ENCODE measurements around the gene PHF2. TPM values are rescaled to one million over a fixed set of nuclear protein-coding genes. Genes with fewer than 3 reads are reported as not detected.
A peak's percentile ranks its signal among the peaks of the same experiment; 100 is the strongest.

PHF2 gene
- total and polyA plus RNA-seq, 2 of the 8 experiments (the other 6 are each of a cell fraction or from before 2014, with no cell fraction given) = 3.4 to 9.4 TPM

GRCh38 chr9:93590609-93591234 lies 14.3 kb downstream of the PHF2 start:
- no peak overlapping the region for H2AK5ac ChIP-seq (ENCODE audit: low read depth, low read length)
- peaks cover 5 to 8% of the 10 kb centered on the region in 2 experiments for H4K20me1 ChIP-seq (replicated peaks in 1 of 2; ENCODE audit: control insufficient read depth in 1 of 2, insufficient read depth in 2 of 2, low read length in 2 of 2)
- H2BK15ac ChIP-seq (ENCODE audit: low read length) = no peak overlapping the region
- H2BK120ac ChIP-seq (replicated peaks; ENCODE audit: low read depth, low read length) = no peak overlapping the region
- peaks cover 0 to 10% (median 5%) of the 10 kb centered on the region in 4 experiments; a peak in 6 of 7 replicates for H3K4me1 ChIP-seq (replicated peaks in 1 of 4; ENCODE audit: control insufficient read depth in 3 of 4, insufficient read depth in 4 of 4, low read length in 3 of 4)
- no peak overlapping the region for H3K56ac ChIP-seq (replicated peaks; ENCODE audit: insufficient read length, low read depth, low read length)
- CTCF ChIA-PET (ENCODE audit: partially characterized antibody) = interaction anchor here (1.0 to 1.4 kb wide), 5 partner anchors 9 to 57 kb away, joined by 3 to 5 read pairs (median 3); no protein-coding TSS in a partner anchor
- FAIRE-seq = no peak
- H3K4me3 ChIP-seq (ENCODE audit: extremely low read depth in 1 of 4, insufficient read depth in 2 of 4, low read depth in 3 of 4, low read length in 4 of 4) = no peak overlapping the region
- H3K9ac ChIP-seq (replicated peaks in 1 of 4; ENCODE audit: extremely low read depth in 1 of 4, low read depth in 3 of 4, low read length in 3 of 4) = no peak overlapping the region
- no peak overlapping the region for H2AFZ ChIP-seq (ENCODE audit: low read length)
- POLR2A ChIA-PET (ENCODE audit: partially characterized antibody) = interaction anchor here (0.6 to 1.0 kb wide), 2 partner anchors 8 to 9 kb away, joined by 3 read pairs; no protein-coding TSS in a partner anchor
- H3K14ac ChIP-seq (ENCODE audit: insufficient read length) = no peak overlapping the region
- H2BK5ac ChIP-seq (ENCODE audit: low read depth, low read length) = no peak overlapping the region; the same call in 1 of the 2 replicates
- H4K8ac ChIP-seq (ENCODE audit: extremely low read depth, insufficient read depth, low read length) = no peak overlapping the region
- H3K23me2 ChIP-seq (ENCODE audit: low read depth, low read length) = no peaks in the 10 kb centered on the region
- no peak overlapping the region for H4K91ac ChIP-seq (replicated peaks; ENCODE audit: insufficient read length, low read length)
- no peak overlapping the region for H3K4ac ChIP-seq (replicated peaks; ENCODE audit: insufficient read length, low read depth, low read length)
- no peak overlapping the region for H3K23ac ChIP-seq (ENCODE audit: insufficient read length)
- no peaks in the 10 kb centered on the region for H3K27me3 ChIP-seq (replicated peaks in 1 of 4; ENCODE audit: control insufficient read depth in 3 of 4, extremely low read depth in 1 of 4, insufficient read depth in 3 of 4, low read length in 3 of 4)
- no peaks in the 10 kb centered on the region for H3K9me3 ChIP-seq (ENCODE audit: insufficient read depth in 2 of 2, low read depth in 1 of 2, low read length in 1 of 2)
- H3K27ac ChIP-seq (ENCODE audit: low read depth, low read length) = no peak overlapping the region
- DNase-seq (ENCODE audit: low read depth in 1 of 2, low spot score in 2 of 2) = peak in 1 of 2 experiments; percentile 37
- H3K36me3 ChIP-seq (ENCODE audit: control insufficient read depth in 2 of 4, insufficient read depth in 4 of 4, low read length in 3 of 4) = no peaks in the 10 kb centered on the region
- H2BK20ac ChIP-seq (ENCODE audit: low read length) = no peak overlapping the region
- H3K79me2 ChIP-seq (ENCODE audit: control insufficient read depth in 1 of 2, insufficient read depth in 2 of 2, low read length in 2 of 2) = peaks cover 0 to 24% of the 10 kb centered on the region in 2 experiments; a peak in 2 of 4 replicates
- no peak overlapping the region for H3K4me2 ChIP-seq (ENCODE audit: insufficient read depth in 1 of 2, low read depth in 2 of 2, low read length in 2 of 2)
- 93% methylated on average over 8 of the region's 8 CpGs; no CpG with 5 or more reads in 1 of the 2 experiments for WGBS, 2 experiments (ENCODE audit: extremely low coverage in 1 of 2, insufficient coverage in 1 of 2, insufficient read length in 1 of 2, insufficient replicate concordance in 2 of 2, low coverage in 1 of 2, low lambda C conversion rate in 2 of 2, missing lambda C conversion rate in 1 of 2)
- no peak overlapping the region for H3K18ac ChIP-seq (ENCODE audit: extremely low read depth, low read length)
- peaks cover 11% of the 10 kb centered on the region for H3K79me1 ChIP-seq (ENCODE audit: low read depth, low read length)
- no peak overlapping the region for H2BK12ac ChIP-seq (ENCODE audit: low read depth, low read length)
- H4K5ac ChIP-seq (ENCODE audit: insufficient read length, low read depth, low read length) = no peak overlapping the region
- no peak for TF ChIP-seq EP300 (IDR thresholded peaks at IDR 0.05; ENCODE audit: borderline replicate concordance in 1 of 2, low read depth in 2 of 2, low read length in 2 of 2)
- TF ChIP-seq CREB1 (IDR thresholded peaks at IDR 0.05) = no peak
- TF ChIP-seq EZH2 (IDR thresholded peaks at IDR 0.05; ENCODE audit: low read depth, low read length, severe bottlenecking) = no peak
- TF ChIP-seq BCL11A (IDR thresholded peaks at IDR 0.05; ENCODE audit: low read depth in 2 of 2, low read length in 2 of 2) = no peak

All from H1 (cell line).